H1 (cell line): ENCODE measurements around the gene ACVR2B. TPM values are rescaled to one million over a fixed set of nuclear protein-coding genes. Genes with fewer than 3 reads are reported as not detected.

Experiments used
- CTCF ChIA-PET: fragments of 300-600 bp; sonication (Branson Sonifier 250); formaldehyde crosslinking; loops from one replicate; lab custom pipeline; 2021; ENCODE audit not compliant: partially characterized antibody; lab: Charles Lee
- POLR2A ChIA-PET: fragments of 300-600 bp; sonication (Branson Sonifier 250); formaldehyde crosslinking; loops from one replicate; lab custom pipeline; 2021; ENCODE audit warnings: inconsistent platforms; ENCODE audit not compliant: partially characterized antibody; lab: Charles Lee
- DNase-seq, 2 experiments: peaks; one replicate each; pipeline versions ENCODE4 v3.0.0 to v3.0.0-alpha.2; 2010 to 2022; ENCODE audit warnings: low spot score in 2 of 2, low read depth in 1 of 2, mixed read lengths in 1 of 2
- FAIRE-seq: peaks from 2 replicates; lab custom pipeline; 2011; peaks lifted over from hg19 to GRCh38; lab: Jason Lieb, UNC
- H2AFZ ChIP-seq: 2 replicates; pipeline ENCODE4 v1.8.1; 2012; ENCODE audit warnings: low read length, inconsistent platforms
- H2AK5ac ChIP-seq: 2 replicates; pipeline ENCODE4 v1.6.1; 2013; ENCODE audit warnings: low read depth, low read length
- H2BK120ac ChIP-seq: replicated peaks from 2 replicates; pipeline ENCODE3; 2013; ENCODE audit warnings: low read depth, low read length, inconsistent platforms
- H2BK12ac ChIP-seq: 2 replicates; pipeline ENCODE4 v1.6.1; 2013; ENCODE audit warnings: low read depth, low read length
- H2BK15ac ChIP-seq: 2 replicates; pipeline ENCODE4 v1.6.1; 2013; ENCODE audit warnings: low read length
- H2BK20ac ChIP-seq: 2 replicates; pipeline ENCODE4 v1.6.1; 2013; ENCODE audit warnings: low read length
- H2BK5ac ChIP-seq: 2 replicates; pipeline ENCODE4 v1.6.1; 2013; ENCODE audit warnings: low read depth, low read length
- H3K14ac ChIP-seq: 2 replicates; pipeline ENCODE4 v1.6.1; 2013; ENCODE audit warnings: inconsistent platforms; ENCODE audit not compliant: insufficient read length
- H3K18ac ChIP-seq: 2 replicates; pipeline ENCODE4 v1.6.1; 2013; ENCODE audit warnings: low read length; ENCODE audit errors: extremely low read depth
- H3K23ac ChIP-seq: 2 replicates; pipeline ENCODE4 v1.6.1; 2013; ENCODE audit warnings: inconsistent platforms; ENCODE audit not compliant: insufficient read length
- H3K23me2 ChIP-seq: 2 replicates; pipeline ENCODE4 v1.6.1; 2013; ENCODE audit warnings: low read depth, low read length
- H3K27ac ChIP-seq: 2 replicates; pipeline ENCODE4 v1.6.1; 2011; ENCODE audit warnings: low read depth, low read length, inconsistent platforms
- H3K27me3 ChIP-seq, 4 experiments: replicated peaks in 1 of 4; 1 replicate in 1 of 4; 2 replicates in 3 of 4; pipeline versions ENCODE4 v1.6.1 to v1.8.1; 2011 to 2013; ENCODE audit warnings: low read length in 3 of 4, mild to moderate bottlenecking in 3 of 4, inconsistent platforms in 2 of 4, mixed read lengths in 2 of 4, moderate library complexity in 1 of 4; ENCODE audit not compliant: control insufficient read depth in 3 of 4, insufficient read depth in 3 of 4; ENCODE audit errors: extremely low read depth in 1 of 4
- H3K36me3 ChIP-seq, 4 experiments: 2 replicates each; pipeline versions ENCODE4 v1.6.1 to v1.8.1; 2011 to 2013; ENCODE audit warnings: mild to moderate bottlenecking in 4 of 4, low read length in 3 of 4, moderate library complexity in 2 of 4, control low read depth in 1 of 4, inconsistent platforms in 1 of 4; ENCODE audit not compliant: insufficient read depth in 4 of 4, control insufficient read depth in 2 of 4
- H3K4ac ChIP-seq: replicated peaks from 2 replicates; pipeline ENCODE3; 2013; ENCODE audit warnings: low read length, low read depth, mixed read lengths, inconsistent platforms; ENCODE audit not compliant: insufficient read length
- H3K4me1 ChIP-seq, 4 experiments: replicated peaks in 1 of 4; 1 replicate in 1 of 4; 2 replicates in 3 of 4; pipeline versions ENCODE4 v1.6.1 to v1.8.1; 2011 to 2013; ENCODE audit warnings: low read length in 3 of 4, inconsistent platforms in 2 of 4, mixed read lengths in 1 of 4; ENCODE audit not compliant: insufficient read depth in 4 of 4, control insufficient read depth in 3 of 4
- H3K4me2 ChIP-seq, 2 experiments: 2 replicates each; pipeline versions ENCODE4 v1.6.1 to v1.8.1; 2011 to 2013; ENCODE audit warnings: low read depth in 2 of 2, low read length in 2 of 2, control low read depth in 1 of 2, inconsistent platforms in 1 of 2, mild to moderate bottlenecking in 1 of 2; ENCODE audit not compliant: insufficient read depth in 1 of 2
- H3K4me3 ChIP-seq, 4 experiments: fragments of 200-600, 300-600 bp in 1 of 4; sonication (generic), shearing (Covaris generic), sonication (Bioruptor Twin) in 1 of 4; 2 replicates each; pipeline versions ENCODE4 v1.5.1 to v1.8.1; 2011 to 2016; ENCODE audit warnings: low read length in 4 of 4, low read depth in 3 of 4, control low read depth in 2 of 4, inconsistent platforms in 2 of 4, mild to moderate bottlenecking in 2 of 4, mixed read lengths in 1 of 4, moderate library complexity in 1 of 4; ENCODE audit not compliant: insufficient read depth in 2 of 4; ENCODE audit errors: extremely low read depth in 1 of 4
- H3K56ac ChIP-seq: replicated peaks from 2 replicates; pipeline ENCODE3; 2013; ENCODE audit warnings: low read depth, mild to moderate bottlenecking, mixed read lengths, low read length, inconsistent platforms; ENCODE audit not compliant: insufficient read length
- H3K79me1 ChIP-seq: 2 replicates; pipeline ENCODE4 v1.6.1; 2013; ENCODE audit warnings: low read depth, low read length, control low read depth
- H3K79me2 ChIP-seq, 2 experiments: 2 replicates each; pipeline versions ENCODE4 v1.6.1 to v1.8.1; 2012 to 2013; ENCODE audit warnings: low read length in 2 of 2, mild to moderate bottlenecking in 2 of 2, inconsistent platforms in 1 of 2; ENCODE audit not compliant: insufficient read depth in 2 of 2, control insufficient read depth in 1 of 2
- H3K9ac ChIP-seq, 4 experiments: replicated peaks in 1 of 4; 1 replicate in 1 of 4; 2 replicates in 3 of 4; pipeline versions ENCODE4 v1.6.1 to v1.8.1; 2011 to 2013; ENCODE audit warnings: low read depth in 3 of 4, low read length in 3 of 4, control low read depth in 2 of 4, mild to moderate bottlenecking in 2 of 4, moderate library complexity in 2 of 4, inconsistent platforms in 1 of 4; ENCODE audit errors: extremely low read depth in 1 of 4
- H3K9me3 ChIP-seq, 2 experiments: 2 replicates each; pipeline versions ENCODE4 v1.6.1 to v1.8.1; 2012 to 2013; ENCODE audit warnings: mild to moderate bottlenecking in 2 of 2, moderate library complexity in 2 of 2, control low read depth in 1 of 2, inconsistent platforms in 1 of 2, low read depth in 1 of 2, low read length in 1 of 2, mixed read lengths in 1 of 2; ENCODE audit not compliant: insufficient read depth in 2 of 2
- H4K20me1 ChIP-seq, 2 experiments: replicated peaks in 1 of 2; 2 replicates each; pipeline versions ENCODE3 to v1.8.1; 2011 to 2013; ENCODE audit warnings: inconsistent platforms in 2 of 2, low read length in 2 of 2, mild to moderate bottlenecking in 1 of 2; ENCODE audit not compliant: insufficient read depth in 2 of 2, control insufficient read depth in 1 of 2
- H4K5ac ChIP-seq: 2 replicates; pipeline ENCODE4 v1.6.1; 2013; ENCODE audit warnings: low read length, low read depth, mixed read lengths, inconsistent platforms; ENCODE audit not compliant: insufficient read length
- H4K8ac ChIP-seq: 2 replicates; pipeline ENCODE4 v1.8.0; 2013; ENCODE audit warnings: mild to moderate bottlenecking, moderate library complexity, low read length, inconsistent platforms; ENCODE audit not compliant: insufficient read depth; ENCODE audit errors: extremely low read depth
- H4K91ac ChIP-seq: replicated peaks from 2 replicates; pipeline ENCODE3; 2013; ENCODE audit warnings: low read length, mixed read lengths, inconsistent platforms; ENCODE audit not compliant: insufficient read length
- CTBP2 ChIP-seq: IDR thresholded peaks from 2 replicates; pipeline ENCODE4 v1.7.0; 2011; ENCODE audit warnings: borderline replicate concordance, mild to moderate bottlenecking, moderate library complexity, mixed read lengths, low read length; ENCODE audit not compliant: insufficient read depth, insufficient read length
- HDAC6 ChIP-seq: IDR thresholded peaks from one replicate; pipeline ENCODE4 v1.7.1; 2012; ENCODE audit warnings: low read depth, mild to moderate bottlenecking, inconsistent platforms, low read length, moderate library complexity
- JUND ChIP-seq: IDR thresholded peaks from 2 replicates; pipeline ENCODE4 v1.6.1; 2011; ENCODE audit warnings: mild to moderate bottlenecking, improper control_type of control experiment, low read length
- RBBP5 ChIP-seq: IDR thresholded peaks from 2 replicates; pipeline ENCODE4 v1.7.1; 2012; ENCODE audit warnings: low read depth, mild to moderate bottlenecking, inconsistent platforms, low read length, moderate library complexity, borderline replicate concordance
- TAF7 ChIP-seq: optimal IDR thresholded peaks from 2 replicates; pipeline ENCODE3; 2011; ENCODE audit warnings: low read depth, mild to moderate bottlenecking, inconsistent platforms, low read length, moderate library complexity, borderline replicate concordance
- WGBS, 2 experiments: shearing (Covaris generic) in 1 of 2; methylation state at CpG; one replicate each; pipeline versions ENCODE4 v1.1.6 to v1.1.7; 2013 to 2015; ENCODE audit warnings: low lambda C conversion rate in 2 of 2, mixed read lengths in 2 of 2, inconsistent platforms in 1 of 2, low coverage in 1 of 2, missing lambda C conversion rate in 1 of 2; ENCODE audit not compliant: insufficient replicate concordance in 2 of 2, insufficient coverage in 1 of 2, insufficient read length in 1 of 2; ENCODE audit errors: extremely low coverage in 1 of 2, missing lambda C conversion rate in 1 of 2; 5-methylcytosine and 5-hydroxymethylcytosine counted together
- polyA plus RNA-seq, 7 experiments: library from polyadenylated mRNA; depleted of rRNA in 3 of 7; stranded (reverse) in 5 of 7; unstranded in 2 of 7; fragments of >200 nt in 5 of 7; fragments of 200-250 nt in 2 of 7; gene quantifications; 1 replicate in 5 of 7; 2 replicates in 1 of 7; 4 replicates in 1 of 7; pipeline versions ENCODE4 v1.2.1 to v1.2.3, GENCODE V29; 2011 to 2013; ENCODE audit warnings: missing spikeins in 2 of 7, mixed read lengths in 2 of 7
- total RNA-seq: library from RNA; stranded (reverse); fragmentation: NEBNext Ultra II Directional; extraction: Animal tissue kit (Norgen Biotek cat#: 25700); gene quantifications from 2 replicates; pipeline ENCODE4 v1.2.1, GENCODE V29; 2021
- TF ChIP-seq, protein P1 (sequence below), 3 experiments: IDR thresholded peaks; 1 replicate in 2 of 3; 2 replicates in 1 of 3; pipeline versions ENCODE4 v1.5.1 to v1.6.1; 2011; ENCODE audit warnings: low read length in 3 of 3, mild to moderate bottlenecking in 3 of 3, inconsistent platforms in 2 of 3, low read depth in 1 of 3, moderate library complexity in 1 of 3; ENCODE audit not compliant: insufficient read depth in 1 of 3; ENCODE audit errors: control extremely low read depth in 1 of 3
- TF ChIP-seq, protein P2 (sequence below): IDR thresholded peaks from 2 replicates; pipeline ENCODE4 v1.6.1; 2012; ENCODE audit warnings: low read length, inconsistent platforms

Gene ACVR2B
- total and polyA plus RNA-seq, 2 of the 8 experiments (the other 6 are each of a cell fraction or from before 2014, with no cell fraction given) = 24.7 to 109 TPM

DNA sequence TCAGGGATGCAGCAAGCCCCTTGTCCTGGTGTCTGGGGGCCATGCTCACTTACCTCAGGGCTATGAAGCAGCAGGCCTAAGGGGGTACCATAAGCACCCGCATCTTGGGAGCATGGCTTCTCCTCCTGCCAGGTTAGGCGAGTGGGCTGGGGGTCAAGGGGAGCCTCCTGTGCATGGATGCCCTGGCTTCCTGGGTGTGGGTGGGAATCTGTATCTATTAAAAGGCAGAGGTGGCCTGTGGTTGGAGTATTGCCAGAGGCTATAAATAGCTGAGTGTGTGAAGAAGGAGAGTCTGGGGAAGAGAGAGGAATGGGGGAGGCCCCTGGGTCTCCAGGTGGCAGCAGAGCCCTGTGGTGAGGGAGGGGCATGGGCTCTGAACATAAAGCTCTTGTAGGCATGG lies 19.5 kb downstream of the ACVR2B start:
- no peak overlapping the region for H3K18ac ChIP-seq
- H3K4me3 ChIP-seq = no peak overlapping the region
- CTCF ChIA-PET = interaction anchor here (0.8 to 6.6 kb wide), 4 partner anchors 8 to 218 kb away, joined by 3 to 41 read pairs (median 3); no protein-coding TSS in a partner anchor
- peaks cover 26 to 96% of the 10 kb centered on the region in 2 experiments for H3K79me2 ChIP-seq
- no peak overlapping the region for H2AK5ac ChIP-seq
- peaks cover 0 to 4% (median 2%) of the 10 kb centered on the region in 4 experiments; a peak in 4 of 7 replicates for H3K4me1 ChIP-seq
- POLR2A ChIA-PET = interaction anchor here (2.5 kb wide), 1 partner anchor 18 kb away, joined by 9 read pairs; no protein-coding TSS in a partner anchor
- no peak overlapping the region for H3K23ac ChIP-seq
- no peak overlapping the region for H4K91ac ChIP-seq
- peaks cover 9 to 11% of the 10 kb centered on the region in 2 experiments; a peak in 3 of 4 replicates for H3K9me3 ChIP-seq
- H3K27me3 ChIP-seq = no peaks in the 10 kb centered on the region
- no peak overlapping the region for H3K9ac ChIP-seq
- FAIRE-seq = no peak
- 73% methylated on average over 1 of the region's 2 CpGs; no CpG with 5 or more reads in 1 of the 2 experiments for WGBS, 2 experiments
- H2BK120ac ChIP-seq = no peak overlapping the region
- H3K27ac ChIP-seq = no peak overlapping the region
- no peak overlapping the region for H2BK20ac ChIP-seq
- H2BK5ac ChIP-seq = no peak overlapping the region; the same call in 1 of the 2 replicates
- H4K20me1 ChIP-seq = peaks cover 12 to 36% of the 10 kb centered on the region in 2 experiments
- no peak overlapping the region for H3K14ac ChIP-seq
- H4K5ac ChIP-seq = no peak overlapping the region
- no peak overlapping the region for H2AFZ ChIP-seq
- no peak for DNase-seq
- no peak overlapping the region for H2BK15ac ChIP-seq
- H3K79me1 ChIP-seq = peaks cover 49% of the 10 kb centered on the region
- no peak overlapping the region for H3K4ac ChIP-seq
- H3K23me2 ChIP-seq = no peaks in the 10 kb centered on the region; the same call in 1 of the 2 replicates
- peaks cover 0 to 3% (median 2%) of the 10 kb centered on the region in 4 experiments; a peak in 3 of 8 replicates for H3K36me3 ChIP-seq
- no peak overlapping the region for H3K4me2 ChIP-seq
- H4K8ac ChIP-seq = no peak overlapping the region; the same call in 1 of the 2 replicates
- no peak overlapping the region for H2BK12ac ChIP-seq
- H3K56ac ChIP-seq = no peak overlapping the region
- TF ChIP-seq HDAC6 (no peak), TAF7 (no peak), RBBP5 (no peak), CTBP2 (no peak), JUND (no peak)
- TF ChIP-seq, protein P1, sequence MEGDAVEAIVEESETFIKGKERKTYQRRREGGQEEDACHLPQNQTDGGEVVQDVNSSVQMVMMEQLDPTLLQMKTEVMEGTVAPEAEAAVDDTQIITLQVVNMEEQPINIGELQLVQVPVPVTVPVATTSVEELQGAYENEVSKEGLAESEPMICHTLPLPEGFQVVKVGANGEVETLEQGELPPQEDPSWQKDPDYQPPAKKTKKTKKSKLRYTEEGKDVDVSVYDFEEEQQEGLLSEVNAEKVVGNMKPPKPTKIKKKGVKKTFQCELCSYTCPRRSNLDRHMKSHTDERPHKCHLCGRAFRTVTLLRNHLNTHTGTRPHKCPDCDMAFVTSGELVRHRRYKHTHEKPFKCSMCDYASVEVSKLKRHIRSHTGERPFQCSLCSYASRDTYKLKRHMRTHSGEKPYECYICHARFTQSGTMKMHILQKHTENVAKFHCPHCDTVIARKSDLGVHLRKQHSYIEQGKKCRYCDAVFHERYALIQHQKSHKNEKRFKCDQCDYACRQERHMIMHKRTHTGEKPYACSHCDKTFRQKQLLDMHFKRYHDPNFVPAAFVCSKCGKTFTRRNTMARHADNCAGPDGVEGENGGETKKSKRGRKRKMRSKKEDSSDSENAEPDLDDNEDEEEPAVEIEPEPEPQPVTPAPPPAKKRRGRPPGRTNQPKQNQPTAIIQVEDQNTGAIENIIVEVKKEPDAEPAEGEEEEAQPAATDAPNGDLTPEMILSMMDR (IDR thresholded peaks at IDR 0.05; ENCODE audit: control extremely low read depth in 1 of 3, insufficient read depth in 1 of 3, low read depth in 1 of 3, low read length in 3 of 3) = no peak
- TF ChIP-seq, protein P2, sequence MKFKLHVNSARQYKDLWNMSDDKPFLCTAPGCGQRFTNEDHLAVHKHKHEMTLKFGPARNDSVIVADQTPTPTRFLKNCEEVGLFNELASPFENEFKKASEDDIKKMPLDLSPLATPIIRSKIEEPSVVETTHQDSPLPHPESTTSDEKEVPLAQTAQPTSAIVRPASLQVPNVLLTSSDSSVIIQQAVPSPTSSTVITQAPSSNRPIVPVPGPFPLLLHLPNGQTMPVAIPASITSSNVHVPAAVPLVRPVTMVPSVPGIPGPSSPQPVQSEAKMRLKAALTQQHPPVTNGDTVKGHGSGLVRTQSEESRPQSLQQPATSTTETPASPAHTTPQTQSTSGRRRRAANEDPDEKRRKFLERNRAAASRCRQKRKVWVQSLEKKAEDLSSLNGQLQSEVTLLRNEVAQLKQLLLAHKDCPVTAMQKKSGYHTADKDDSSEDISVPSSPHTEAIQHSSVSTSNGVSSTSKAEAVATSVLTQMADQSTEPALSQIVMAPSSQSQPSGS = no peak
